ENCODE results near the gene TMEM167A. TPM values are rescaled to one million over a fixed set of nuclear protein-coding genes. Genes with fewer than 3 reads are reported as not detected.

The TMEM167A gene
- total RNA-seq, 4 donors from 2014 or later = 23.5 to 53.4 (median 39.5) TPM

DNA sequence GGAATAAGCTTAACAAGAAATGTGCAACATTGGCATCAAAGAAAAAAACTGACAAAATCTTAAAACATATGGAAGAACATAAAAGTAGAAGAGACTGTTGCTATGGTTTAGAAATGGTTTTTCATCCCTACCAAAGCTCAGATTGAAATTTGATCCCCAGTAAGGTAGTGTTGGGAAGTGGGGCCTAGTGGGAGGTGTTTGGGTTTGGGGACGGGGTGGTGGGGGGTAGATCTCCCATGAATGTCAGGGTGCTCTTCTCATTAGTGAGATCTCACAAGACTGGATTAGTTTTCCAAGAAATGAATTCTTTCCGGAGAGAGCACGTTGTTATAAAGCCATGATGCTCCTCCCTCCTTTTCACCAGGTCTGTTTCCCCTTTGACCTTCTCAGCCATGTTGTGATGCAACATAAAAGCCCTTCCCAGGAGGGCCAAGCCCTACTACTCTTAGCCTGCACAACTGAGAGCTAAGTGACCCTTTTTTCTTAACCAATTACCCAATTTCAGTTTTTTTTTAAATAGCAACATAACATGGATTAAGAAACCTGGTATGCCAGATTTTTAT lies 10.6 kb downstream of the TMEM167A start:
- 96 to 100% methylated on average over 1 to 3 of the region's 3 CpGs for WGBS, 2 donors (ENCODE audit: low coverage in 1 of 2)
- H3K4me3 ChIP-seq = no peak overlapping the region

DNA sequence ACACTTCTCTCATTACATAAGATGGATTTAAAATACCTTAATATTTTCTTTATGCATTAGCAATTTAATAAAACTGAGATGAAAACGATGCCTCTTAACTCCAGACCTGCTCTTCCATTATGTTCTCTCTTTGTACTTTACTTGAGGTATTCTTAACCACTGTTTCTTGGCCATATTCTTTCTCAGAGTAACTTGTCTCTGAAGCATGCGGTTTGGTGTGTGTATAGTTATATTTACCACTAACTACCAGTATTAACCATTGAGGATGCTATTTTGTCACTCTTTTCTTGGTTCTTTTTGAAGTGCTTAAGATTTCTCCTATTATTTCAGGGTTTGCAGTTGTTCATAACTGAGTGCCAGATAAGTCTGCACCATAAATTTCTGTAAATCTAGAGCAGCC lies 17.9 kb downstream of the TMEM167A start:
- no peak for ATAC-seq
- H3K36me3 ChIP-seq = peaks cover 0 to 39% of the 10 kb centered on the region in 2 donors
- H3K27ac ChIP-seq = no peak overlapping the region
- TF ChIP-seq EP300 (IDR thresholded peaks at IDR 0.05) (no peak), POLR2AphosphoS5 (IDR thresholded peaks at IDR 0.05) (no peak), POLR2A (IDR thresholded peaks at IDR 0.05) (no peak)
- TF ChIP-seq, protein P1, sequence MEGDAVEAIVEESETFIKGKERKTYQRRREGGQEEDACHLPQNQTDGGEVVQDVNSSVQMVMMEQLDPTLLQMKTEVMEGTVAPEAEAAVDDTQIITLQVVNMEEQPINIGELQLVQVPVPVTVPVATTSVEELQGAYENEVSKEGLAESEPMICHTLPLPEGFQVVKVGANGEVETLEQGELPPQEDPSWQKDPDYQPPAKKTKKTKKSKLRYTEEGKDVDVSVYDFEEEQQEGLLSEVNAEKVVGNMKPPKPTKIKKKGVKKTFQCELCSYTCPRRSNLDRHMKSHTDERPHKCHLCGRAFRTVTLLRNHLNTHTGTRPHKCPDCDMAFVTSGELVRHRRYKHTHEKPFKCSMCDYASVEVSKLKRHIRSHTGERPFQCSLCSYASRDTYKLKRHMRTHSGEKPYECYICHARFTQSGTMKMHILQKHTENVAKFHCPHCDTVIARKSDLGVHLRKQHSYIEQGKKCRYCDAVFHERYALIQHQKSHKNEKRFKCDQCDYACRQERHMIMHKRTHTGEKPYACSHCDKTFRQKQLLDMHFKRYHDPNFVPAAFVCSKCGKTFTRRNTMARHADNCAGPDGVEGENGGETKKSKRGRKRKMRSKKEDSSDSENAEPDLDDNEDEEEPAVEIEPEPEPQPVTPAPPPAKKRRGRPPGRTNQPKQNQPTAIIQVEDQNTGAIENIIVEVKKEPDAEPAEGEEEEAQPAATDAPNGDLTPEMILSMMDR (IDR thresholded peaks at IDR 0.05) = no peak
- WGBS, 2 donors (ENCODE audit: low coverage in 1 of 2) = 51 to 64% methylated on average over 1 to 2 of the region's 2 CpGs
- no peaks in the 10 kb centered on the region for H3K27me3 ChIP-seq
- no peak overlapping the region for H3K4me3 ChIP-seq
- no peaks in the 10 kb centered on the region for H3K9me3 ChIP-seq
- H3K4me1 ChIP-seq = peaks cover 0 to 3% (median 0%) of the 10 kb centered on the region in 3 donors

More for the DNA sequence above, 10.6 kb downstream of the TMEM167A start:
- Histone ChIP-seq H3K4me1 (peaks cover 0 to 21% (median 0%) of the 10 kb centered on the region in 3 donors), H3K36me3 (peaks cover 0 to 10% of the 10 kb centered on the region in 2 donors), H3K27me3 (no peaks in the 10 kb centered on the region), H3K9me3 (no peaks in the 10 kb centered on the region), H3K27ac (no peak overlapping the region)
- TF ChIP-seq, protein P1 (IDR thresholded peaks at IDR 0.05) = no peak
- TF ChIP-seq POLR2A (IDR thresholded peaks at IDR 0.05) = no peak
- no peak for TF ChIP-seq EP300 (IDR thresholded peaks at IDR 0.05)
- TF ChIP-seq POLR2AphosphoS5 (IDR thresholded peaks at IDR 0.05) = no peak
- ATAC-seq = no peak

DNA sequence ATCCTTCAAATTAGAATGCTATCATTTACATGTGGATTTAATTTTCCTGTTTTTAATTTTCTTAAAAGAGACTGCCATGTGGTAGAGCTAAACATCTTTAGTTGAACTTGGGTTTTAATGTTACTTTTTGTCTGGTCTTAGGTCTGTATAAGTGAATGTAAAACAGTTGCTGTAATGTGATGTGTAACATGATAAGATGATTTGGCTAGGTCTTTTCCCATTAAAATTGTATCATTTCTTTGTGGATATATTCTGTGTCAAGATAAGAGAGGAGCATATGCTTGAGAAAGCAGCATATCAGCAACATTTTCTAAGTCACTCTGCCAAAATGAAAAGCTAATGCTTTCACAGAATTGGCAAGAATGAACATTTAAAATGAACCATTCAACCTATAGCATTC lies 18.5 kb downstream of the TMEM167A start:
- TF ChIP-seq POLR2A (IDR thresholded peaks at IDR 0.05) (no peak), POLR2AphosphoS5 (IDR thresholded peaks at IDR 0.05) (no peak), EP300 (IDR thresholded peaks at IDR 0.05) (no peak)
- TF ChIP-seq, protein P1 (IDR thresholded peaks at IDR 0.05) = no peak
- H3K27ac ChIP-seq = no peak overlapping the region
- peaks cover 0 to 3% (median 0%) of the 10 kb centered on the region in 3 donors for H3K4me1 ChIP-seq
- H3K36me3 ChIP-seq = peaks cover 0 to 35% of the 10 kb centered on the region in 2 donors
- H3K27me3 ChIP-seq = no peaks in the 10 kb centered on the region
- no peaks in the 10 kb centered on the region for H3K9me3 ChIP-seq
- no peak overlapping the region for H3K4me3 ChIP-seq
- no peak for ATAC-seq

DNA sequence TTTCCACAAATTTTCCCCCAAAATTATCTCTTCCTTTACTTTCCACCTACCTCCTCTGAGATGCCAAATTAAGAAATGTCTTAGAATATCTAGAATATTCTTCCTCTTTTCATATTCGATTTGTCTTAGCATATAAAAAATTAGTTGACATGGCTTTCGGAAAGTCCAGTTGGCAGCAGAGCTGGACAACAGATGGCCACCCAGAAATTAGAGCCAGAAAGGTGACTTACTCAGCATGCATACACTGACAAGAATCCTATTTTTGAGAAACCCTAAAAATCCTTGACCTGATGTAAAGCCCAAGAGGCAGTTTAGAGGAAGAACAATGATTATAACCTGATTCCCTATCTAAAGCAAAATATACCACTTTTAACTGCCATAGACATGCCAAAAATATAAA lies 22.0 kb downstream of the TMEM167A start:
- no peaks in the 10 kb centered on the region for H3K27me3 ChIP-seq
- ATAC-seq = no peak
- TF ChIP-seq EP300 (IDR thresholded peaks at IDR 0.05) = no peak
- TF ChIP-seq, protein P1 (IDR thresholded peaks at IDR 0.05) = no peak
- no peak for TF ChIP-seq POLR2A (IDR thresholded peaks at IDR 0.05)
- no peak for TF ChIP-seq POLR2AphosphoS5 (IDR thresholded peaks at IDR 0.05)
- peaks cover 0 to 3% (median 0%) of the 10 kb centered on the region in 3 donors for H3K4me1 ChIP-seq
- no peak overlapping the region for H3K27ac ChIP-seq
- 73 to 77% methylated on average over 2 of the region's 2 CpGs for WGBS, 2 donors (ENCODE audit: low coverage in 1 of 2)
- H3K9me3 ChIP-seq = no peaks in the 10 kb centered on the region
- no peak overlapping the region for H3K4me3 ChIP-seq
- H3K36me3 ChIP-seq = peaks cover 0 to 43% of the 10 kb centered on the region in 2 donors

DNA sequence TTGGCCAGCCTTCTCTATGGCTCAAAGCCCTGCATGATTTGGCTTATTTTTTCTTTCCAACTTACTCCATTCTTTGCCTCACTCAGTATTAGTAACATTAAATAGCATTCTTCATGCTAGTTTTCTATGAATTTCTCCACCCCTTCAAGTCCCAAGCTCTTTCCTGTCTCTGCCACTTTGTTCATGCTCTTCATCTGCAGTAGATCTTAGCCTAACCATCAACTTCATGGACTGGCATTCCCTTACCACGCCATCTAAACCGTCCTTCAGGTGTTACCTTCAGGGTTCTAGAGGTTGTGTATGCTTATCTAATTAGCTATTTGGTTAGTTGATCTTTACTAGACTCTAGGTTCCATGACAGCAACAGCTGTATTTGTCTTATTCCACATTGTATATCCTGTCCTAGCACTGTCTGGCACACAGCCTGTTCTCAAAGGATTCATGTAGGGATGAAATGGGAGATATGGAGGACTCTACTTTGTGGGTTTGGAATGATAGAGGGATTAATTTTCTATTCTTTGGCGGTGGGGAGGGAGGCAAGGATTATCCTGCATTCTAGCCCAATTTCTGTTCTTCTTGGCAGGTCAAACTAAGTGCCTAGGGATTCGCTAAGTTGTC lies 26.4 kb downstream of the TMEM167A start:
- no peaks in the 10 kb centered on the region for H3K9me3 ChIP-seq
- ATAC-seq = no peak
- peaks cover 0 to 29% of the 10 kb centered on the region in 2 donors for H3K36me3 ChIP-seq
- H3K27ac ChIP-seq = no peak overlapping the region
- no peaks in the 10 kb centered on the region for H3K4me1 ChIP-seq
- no peaks in the 10 kb centered on the region for H3K27me3 ChIP-seq
- WGBS, 2 donors (ENCODE audit: low coverage in 1 of 2) = 87 to 94% methylated on average over 3 to 4 of the region's 4 CpGs
- no peak overlapping the region for H3K4me3 ChIP-seq
- TF ChIP-seq POLR2A (IDR thresholded peaks at IDR 0.05) (no peak), POLR2AphosphoS5 (IDR thresholded peaks at IDR 0.05) (no peak), EP300 (IDR thresholded peaks at IDR 0.05) (no peak)
- TF ChIP-seq, protein P1 (IDR thresholded peaks at IDR 0.05) = no peak

Data from gastroesophageal sphincter (tissue), 4 donors.